ENCODE data around the gene ECSCR.

The ECSCR gene

GRCh38 chr5:139451878-139452660 lies 10.5 kb downstream of the ECSCR start (continued):
- 0 out of 2 replicates have a peak, but pooled peaks have one; percentile 34 for TF ChIP-seq ZNF645 (tag by site-specific recombination; IDR thresholded peaks at IDR 0.05)
- TF ChIP-seq ZNF311 (tag by site-specific recombination; IDR thresholded peaks at IDR 0.05; ENCODE audit: borderline replicate concordance) = no peak
- TF ChIP-seq ZBTB8A (tag by site-specific recombination; IDR thresholded peaks at IDR 0.05) = no peak
- TF ChIP-seq ZBTB11 (tag by site-specific recombination; conservative IDR thresholded peaks at IDR 0.05; ENCODE audit: low read depth) = no peak
- TF ChIP-seq PRDM1 (tag by site-specific recombination; IDR thresholded peaks at IDR 0.05) = no peak
- no peak for TF ChIP-seq SP3 (tag by site-specific recombination; IDR thresholded peaks at IDR 0.05)

GRCh38 chr5:139451176-139451575 lies 11.4 kb downstream of the ECSCR start:
- POLR2A ChIA-PET = interaction anchor here (1.7 kb wide), 1 partner anchor 12 kb away, joined by 6 read pairs; the partner anchor contains the start of gene DNAJC18
- no peaks in the 10 kb centered on the region; a peak in 1 of 3 replicates for H3K36me3 ChIP-seq (ENCODE audit: control insufficient read depth in 2 of 2, insufficient read depth in 1 of 2, low read length in 2 of 2)
- H3K9me3 ChIP-seq (ENCODE audit: control insufficient read depth, insufficient read depth, low read depth, low read length) = no peaks in the 10 kb centered on the region
- CTCF ChIA-PET = interaction anchor here (0.7 kb wide), 1 partner anchor 44 kb away, joined by 3 read pairs; no protein-coding TSS in a partner anchor
- H3K4me3 ChIP-seq (ENCODE audit: low read depth, low read length) = no peak overlapping the region
- no peaks in the 10 kb centered on the region for H3K4me1 ChIP-seq (ENCODE audit: control insufficient read depth, insufficient read depth, low read length)
- no peak overlapping the region for H3K27ac ChIP-seq (ENCODE audit: extremely low read depth, low read depth, low read length)
- TF ChIP-seq INSM2 (tag by site-specific recombination; IDR thresholded peaks at IDR 0.05) (no peak), ZNF133 (tag by site-specific recombination; IDR thresholded peaks at IDR 0.05) (peak; percentile 81), ZNF791 (tag by site-specific recombination; IDR thresholded peaks at IDR 0.05) (0 out of 2 replicates have a peak, but pooled peaks have one; percentile 30), ZNF18 (tag by site-specific recombination; IDR thresholded peaks at IDR 0.05) (no peak), KLF17 (tag by site-specific recombination; IDR thresholded peaks at IDR 0.05) (no peak), ZBTB20 (tag by site-specific recombination; IDR thresholded peaks at IDR 0.05) (no peak), KLF9 (tag by site-specific recombination; IDR thresholded peaks at IDR 0.05; ENCODE audit: low read depth) (no peak), TSHZ1 (tag by site-specific recombination; IDR thresholded peaks at IDR 0.05; ENCODE audit: borderline replicate concordance) (no peak), ZNF362 (tag by site-specific recombination; IDR thresholded peaks at IDR 0.05) (no peak), ZNF621 (tag by site-specific recombination; IDR thresholded peaks at IDR 0.05) (no peak), ZNF488 (tag by site-specific recombination; IDR thresholded peaks at IDR 0.05) (no peak; the same call in 1 of the 2 replicates)
